CD4-positive, alpha-beta T cell treated with Interleukin-15 for 4 hours (primary cell): ENCODE measurements around the gene H6PD.

Experiments used
- DNase-seq: peaks from one replicate; pipeline ENCODE4 v3.0.0-alpha.2; 2020; ENCODE audit warnings: low spot score

Gene H6PD

DNA sequence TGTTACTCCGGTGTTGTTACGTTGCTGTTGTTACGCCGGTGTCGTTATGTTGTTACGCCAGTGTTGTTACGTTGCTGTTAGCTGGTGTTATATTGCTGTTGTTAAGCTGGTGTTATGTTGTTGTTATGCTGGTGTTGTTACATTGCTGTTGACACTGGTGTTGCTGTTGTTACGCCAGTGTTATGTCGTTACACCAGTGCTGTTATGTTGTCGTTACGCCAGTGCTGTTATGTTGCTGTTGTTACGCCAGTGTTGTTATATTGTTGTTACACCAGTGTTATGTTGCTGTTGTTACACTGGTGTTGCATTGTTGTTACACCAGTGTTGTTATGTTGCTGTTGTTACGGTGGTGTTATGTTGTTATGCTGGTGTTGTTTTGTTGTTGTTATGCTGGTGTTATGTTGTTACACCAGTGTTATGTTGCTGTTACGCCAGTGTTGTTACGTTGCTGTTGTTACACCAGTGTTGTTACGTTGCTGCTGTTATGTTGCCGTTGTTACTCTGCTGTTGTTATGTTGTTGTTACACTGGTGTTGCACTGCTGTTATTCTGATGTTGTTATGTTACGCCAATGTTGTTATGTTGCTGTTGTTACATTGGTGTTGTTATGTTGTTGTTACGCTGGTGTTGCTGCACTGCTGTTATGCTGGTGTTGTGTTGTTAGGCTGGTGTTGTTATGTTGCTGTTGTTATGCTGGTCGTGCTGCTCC is 25.6 kb downstream of the H6PD start:
- DNase-seq: no peak

DNA sequence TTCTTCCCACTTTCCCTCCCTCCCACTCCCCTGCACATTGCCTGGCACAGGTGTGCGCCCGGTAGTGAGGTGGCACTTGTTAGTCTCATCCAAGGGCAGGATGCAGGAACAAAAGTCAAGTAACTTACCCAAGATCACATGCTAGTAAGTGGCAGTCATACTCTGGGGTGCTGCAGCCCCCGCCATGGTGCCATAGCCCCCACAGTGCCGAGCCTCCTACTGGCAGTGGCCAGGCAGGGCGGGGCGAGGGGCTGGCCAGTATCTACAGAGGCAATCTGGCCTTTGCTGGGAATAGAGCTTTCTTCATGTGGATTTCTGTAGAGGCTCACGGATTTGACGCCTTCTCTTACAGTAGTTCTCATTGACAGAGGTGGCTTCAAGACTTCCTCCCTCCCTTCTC is 26.9 kb downstream of the H6PD start:
- no peak for DNase-seq

DNA sequence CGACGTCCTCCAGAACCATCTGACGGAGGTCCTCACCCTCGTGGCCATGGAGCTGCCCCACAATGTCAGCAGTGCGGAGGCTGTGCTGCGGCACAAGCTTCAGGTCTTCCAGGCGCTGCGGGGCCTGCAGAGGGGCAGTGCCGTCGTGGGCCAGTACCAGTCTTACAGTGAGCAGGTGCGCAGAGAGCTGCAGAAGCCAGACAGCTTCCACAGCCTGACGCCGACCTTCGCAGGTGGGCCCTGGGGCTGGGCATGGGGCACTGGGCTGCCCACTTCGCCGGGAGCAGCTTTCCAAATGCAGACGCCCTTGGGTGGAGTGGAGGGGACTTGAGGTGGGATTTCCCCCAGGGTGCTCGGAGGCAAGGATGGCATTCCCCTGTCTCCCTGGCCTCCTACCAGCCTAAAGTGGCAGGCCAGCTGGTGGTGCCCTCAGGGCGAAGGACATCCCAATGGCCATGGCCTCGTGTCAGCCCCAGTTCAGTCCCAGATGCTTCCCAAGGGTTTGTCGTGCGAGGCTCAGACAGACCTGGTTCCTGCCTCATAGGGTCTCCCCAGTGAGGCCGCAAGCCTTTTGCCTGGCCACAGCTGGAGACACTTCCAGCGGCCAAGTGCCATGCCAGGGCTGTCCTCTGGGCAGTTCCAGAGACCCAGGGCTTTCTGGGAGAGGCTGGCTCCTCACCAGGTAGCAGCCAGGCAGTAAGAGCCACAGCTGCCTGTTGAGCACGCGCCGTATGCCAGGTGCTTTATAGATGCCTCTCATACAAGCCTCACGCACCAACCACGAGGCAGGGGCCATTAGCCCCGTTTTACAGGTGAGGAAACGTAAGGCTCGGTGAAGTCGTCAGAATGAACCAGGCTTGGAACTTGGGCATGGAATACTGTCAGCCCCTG is 27.8 kb downstream of the H6PD start:
- no peak for DNase-seq

DNA sequence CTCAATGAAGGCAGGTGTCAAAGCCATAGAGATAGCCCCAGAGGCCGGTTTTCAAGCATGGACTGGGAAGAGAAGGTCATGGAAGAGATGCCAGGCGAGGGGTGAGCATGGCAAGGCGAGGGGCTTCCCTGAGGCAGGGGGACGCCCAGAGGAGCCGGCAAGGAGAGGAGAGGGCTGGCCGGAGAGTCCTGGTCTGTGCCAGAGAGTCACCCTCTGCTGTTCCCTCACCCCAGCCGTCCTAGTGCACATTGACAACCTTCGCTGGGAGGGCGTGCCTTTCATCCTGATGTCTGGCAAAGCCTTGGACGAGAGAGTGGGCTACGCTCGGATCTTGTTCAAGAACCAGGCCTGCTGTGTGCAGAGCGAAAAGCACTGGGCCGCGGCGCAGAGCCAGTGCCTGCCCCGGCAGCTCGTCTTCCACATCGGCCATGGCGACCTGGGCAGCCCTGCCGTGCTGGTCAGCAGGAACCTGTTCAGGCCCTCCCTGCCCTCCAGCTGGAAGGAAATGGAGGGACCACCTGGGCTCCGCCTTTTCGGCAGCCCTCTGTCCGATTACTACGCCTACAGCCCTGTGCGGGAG is 28.8 kb downstream of the H6PD start:
- no peak for DNase-seq

DNA sequence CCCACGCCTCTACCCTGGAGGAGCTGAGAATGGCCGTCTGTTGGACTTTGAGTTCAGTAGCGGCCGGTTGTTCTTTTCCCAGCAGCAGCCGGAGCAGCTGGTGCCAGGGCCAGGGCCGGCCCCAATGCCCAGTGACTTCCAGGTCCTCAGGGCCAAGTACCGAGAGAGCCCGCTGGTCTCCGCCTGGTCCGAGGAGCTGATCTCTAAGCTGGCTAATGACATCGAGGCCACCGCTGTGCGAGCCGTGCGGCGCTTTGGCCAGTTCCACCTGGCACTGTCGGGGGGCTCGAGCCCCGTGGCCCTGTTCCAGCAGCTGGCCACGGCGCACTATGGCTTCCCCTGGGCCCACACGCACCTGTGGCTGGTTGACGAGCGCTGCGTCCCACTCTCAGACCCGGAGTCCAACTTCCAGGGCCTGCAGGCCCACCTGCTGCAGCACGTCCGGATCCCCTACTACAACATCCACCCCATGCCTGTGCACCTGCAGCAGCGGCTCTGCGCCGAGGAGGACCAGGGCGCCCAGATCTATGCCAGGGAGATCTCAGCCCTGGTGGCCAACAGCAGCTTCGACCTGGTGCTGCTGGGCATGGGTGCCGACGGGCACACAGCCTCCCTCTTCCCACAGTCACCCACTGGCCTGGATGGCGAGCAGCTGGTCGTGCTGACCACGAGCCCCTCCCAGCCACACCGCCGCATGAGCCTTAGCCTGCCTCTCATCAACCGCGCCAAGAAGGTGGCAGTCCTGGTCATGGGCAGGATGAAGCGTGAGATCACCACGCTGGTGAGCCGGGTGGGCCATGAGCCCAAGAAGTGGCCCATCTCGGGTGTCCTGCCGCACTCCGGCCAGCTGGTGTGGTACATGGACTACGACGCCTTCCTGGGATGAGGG is 29.7 kb downstream of the H6PD start:
- DNase-seq: no peak

DNA sequence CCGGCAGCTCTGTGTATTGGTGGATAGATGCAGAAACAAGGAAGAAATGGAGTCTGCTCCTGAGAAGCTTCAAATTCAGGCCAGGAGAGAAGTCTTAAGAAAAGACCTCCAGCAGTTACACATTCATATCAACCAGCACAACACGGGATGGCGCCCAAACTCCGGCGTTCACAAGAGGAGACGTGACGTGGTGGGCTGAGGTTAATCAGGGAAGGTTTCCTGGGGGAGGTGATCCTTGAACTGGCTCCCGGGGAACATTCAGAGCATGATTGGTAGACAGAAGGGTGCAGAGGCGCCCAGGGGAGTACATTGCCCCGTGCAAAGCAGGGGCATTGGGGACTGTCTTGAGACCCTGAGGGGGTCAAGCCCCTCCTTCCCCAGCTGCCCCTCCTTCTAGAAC is 30.5 kb downstream of the H6PD start:
- DNase-seq: no peak

DNA sequence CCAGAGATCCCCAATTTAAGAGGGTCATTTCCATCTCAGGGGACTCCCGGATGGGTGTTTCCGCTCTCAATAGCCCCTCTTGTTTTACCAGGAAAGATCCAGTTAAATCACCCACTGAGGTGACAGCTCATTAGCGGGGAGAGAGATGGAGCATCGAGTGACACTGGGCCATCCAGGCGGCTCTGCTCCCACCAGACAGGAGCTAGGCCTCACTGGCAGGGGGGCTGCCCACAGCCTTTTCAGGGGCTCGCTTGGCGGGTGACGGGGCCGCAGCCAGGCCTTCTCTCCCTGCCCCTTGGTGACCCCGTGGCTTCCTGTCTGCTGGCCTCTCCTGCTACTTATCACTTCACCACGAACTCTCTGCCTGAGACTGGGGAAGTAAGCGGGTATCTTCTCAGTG is 31.4 kb downstream of the H6PD start:
- DNase-seq: no peak

DNA sequence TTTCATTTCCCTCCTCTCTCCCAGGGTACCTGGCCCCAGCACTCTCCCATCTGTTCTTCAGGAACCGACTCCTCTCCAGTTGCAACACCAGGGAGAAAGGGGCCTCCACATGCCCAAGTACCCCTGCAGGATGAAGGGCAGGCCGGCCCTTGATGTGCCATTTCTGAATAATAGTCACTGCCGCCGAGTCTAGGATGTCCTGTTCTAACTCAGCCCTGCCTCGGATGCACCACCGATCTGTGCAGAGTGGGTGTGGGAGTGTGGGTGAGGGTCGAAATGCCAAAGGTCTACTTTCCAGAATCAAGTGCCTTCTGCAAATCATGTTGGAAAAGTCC is 32.7 kb downstream of the H6PD start:
- no peak for DNase-seq

DNA sequence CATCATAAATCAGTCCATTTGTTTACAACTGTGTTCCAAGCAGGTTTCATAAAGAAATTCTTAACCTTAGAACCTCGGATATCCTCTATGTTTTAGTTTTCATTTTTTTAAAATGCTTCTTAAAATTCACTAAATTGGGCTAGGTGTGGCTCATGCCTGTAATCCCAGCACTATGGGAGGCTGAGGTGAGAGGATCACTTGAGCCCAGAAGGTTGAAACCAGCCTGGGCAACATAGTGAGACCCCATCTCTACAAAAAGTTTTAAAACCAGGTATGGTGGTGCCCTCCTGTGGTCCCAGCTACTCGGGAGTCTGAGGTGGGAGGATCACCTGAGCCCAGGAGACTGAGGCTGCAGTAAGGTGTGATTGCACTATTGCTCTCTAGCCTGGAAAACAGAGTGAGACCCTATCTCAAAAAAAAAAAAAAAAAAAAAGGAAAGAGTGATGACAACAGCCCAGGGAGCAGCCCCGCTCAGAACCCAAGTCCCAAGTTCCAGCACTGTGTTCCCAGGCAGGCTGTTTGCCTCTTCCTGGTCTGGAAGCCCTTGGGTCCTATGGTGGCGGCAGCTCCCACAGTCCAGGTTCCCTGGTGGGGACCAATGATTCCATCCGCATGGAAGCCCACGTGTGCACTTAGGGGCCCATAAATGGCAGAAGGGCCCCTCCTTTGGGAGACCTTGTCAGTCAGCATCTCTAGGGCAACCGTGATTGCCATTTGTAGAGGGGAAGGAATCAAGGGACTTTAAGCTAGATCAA is 33.4 kb downstream of the H6PD start:
- no peak for DNase-seq

DNA sequence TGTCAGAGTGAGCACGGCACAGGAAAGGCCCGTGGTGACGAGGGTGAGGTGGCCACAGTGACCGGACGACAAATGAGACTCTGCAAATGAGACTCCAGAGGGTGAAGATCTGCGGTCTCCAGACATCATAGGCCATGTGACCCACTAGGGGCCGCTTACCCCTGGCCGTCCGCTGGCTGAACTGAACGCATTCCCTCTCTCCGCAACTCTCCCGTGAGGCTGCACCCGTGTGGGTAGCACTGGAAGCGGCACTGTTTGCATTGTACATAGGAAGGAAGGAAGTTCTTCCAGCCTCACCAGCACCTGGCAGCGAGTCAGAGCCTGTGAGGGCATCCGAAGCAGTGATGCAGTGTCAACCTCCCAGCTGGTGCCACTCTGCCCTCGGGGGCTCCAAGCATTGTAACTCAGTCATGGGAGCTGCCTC is 34.5 kb downstream of the H6PD start:
- DNase-seq: no peak

DNA sequence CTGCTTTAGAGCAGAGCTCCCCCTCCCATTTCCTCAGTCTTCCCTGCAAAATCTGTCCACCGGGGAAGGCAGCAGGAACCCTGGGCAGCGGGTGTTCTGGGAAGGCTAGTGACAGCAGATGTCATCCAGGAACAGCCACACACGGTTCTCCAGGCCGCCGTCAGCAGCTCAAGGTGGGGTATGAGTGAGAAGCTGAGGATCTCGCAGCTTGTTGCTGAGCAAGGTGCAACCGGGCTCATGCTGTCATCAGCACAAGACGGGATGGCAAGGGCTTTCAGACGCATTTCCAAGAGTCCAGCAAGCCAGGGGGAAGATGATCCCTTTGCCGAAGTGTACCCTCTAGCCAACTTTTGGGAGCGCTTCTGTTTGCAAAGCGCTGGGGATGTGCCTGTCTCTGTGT is 35.1 kb downstream of the H6PD start:
- DNase-seq: no peak

DNA sequence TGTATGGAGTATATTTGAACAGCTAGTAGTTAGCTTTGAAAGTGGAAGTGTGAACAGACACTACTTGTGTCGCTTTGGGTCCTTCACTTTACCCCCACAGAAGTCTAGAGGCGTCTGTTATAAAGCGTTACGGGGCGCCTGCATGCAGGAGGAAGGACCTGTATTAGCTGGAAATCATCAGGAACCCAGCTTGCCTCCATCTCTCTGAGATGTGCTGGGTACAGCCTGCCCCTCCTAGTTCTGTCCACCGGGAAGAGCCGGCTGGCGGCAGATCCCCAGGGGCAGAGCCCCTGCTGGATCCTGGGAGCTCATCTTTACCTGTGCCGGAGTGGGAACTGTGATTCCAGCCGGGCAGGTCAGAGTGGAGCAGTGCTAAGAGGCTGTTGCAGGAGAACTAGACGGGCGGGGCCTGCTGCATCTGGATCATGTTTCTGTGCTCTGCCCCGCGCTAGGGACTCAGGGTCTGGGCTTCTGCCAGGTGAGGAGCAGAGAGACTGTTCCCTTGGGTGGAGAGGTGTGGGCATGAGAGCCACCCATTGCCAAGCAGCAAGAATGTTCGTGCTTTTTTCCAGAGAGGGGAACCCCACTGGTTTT is 35.8 kb downstream of the H6PD start:
- no peak for DNase-seq

DNA sequence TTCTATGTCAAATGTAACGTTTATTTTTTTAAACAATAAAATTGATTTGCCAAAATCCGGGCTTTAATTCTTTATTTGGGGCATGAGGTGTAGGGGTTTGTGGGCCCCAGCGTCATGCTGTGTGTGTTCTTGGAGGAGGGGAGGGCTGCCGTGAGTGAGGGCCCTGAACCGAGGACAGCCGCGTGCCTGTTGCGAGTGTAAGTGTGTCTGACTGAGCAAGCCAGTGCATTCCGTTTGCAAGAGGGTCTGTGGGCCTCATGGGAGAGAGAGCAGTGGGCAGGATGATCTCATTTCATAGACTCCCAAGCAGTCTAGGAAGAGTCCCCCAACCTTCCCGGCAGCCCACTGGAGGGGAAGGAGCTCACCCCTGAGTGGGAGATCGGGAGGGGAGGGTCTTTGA is 36.7 kb downstream of the H6PD start:
- DNase-seq: no peak

DNA sequence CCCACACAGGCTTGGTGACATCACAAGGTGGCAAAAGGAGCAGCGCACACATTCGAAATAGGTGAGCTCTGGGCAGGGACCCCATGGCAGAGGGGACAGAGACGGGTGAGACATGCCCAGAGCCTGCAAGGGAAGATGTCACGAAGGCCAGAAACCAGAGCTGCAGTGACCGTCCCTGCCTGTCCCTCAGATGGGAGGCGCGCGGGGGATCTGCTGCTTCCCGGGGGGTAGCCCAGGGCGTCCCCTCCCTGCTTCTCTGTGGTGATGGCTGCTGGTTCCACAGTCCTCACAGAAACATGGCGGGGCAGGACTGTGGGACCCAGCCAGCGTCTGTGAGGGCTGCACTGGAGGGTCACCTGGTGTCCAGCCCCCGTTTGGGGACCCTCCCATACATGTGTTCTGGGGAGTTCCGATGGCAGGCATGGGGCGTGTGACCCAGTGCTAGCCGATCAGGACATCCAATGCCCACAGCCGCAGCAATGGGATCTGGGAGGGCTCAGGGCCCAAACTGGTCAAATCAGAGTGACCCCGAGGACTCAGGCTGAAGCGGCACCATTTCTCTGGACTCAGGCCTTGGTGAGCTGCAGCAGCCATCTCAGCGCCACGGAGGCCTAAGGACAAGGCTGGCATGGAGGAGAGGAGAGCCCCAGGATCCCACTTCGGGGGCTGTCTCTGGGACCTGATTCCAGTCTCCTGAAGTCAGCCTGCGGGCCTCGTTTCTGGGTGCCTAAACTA is 37.5 kb downstream of the H6PD start:
- DNase-seq: no peak

DNA sequence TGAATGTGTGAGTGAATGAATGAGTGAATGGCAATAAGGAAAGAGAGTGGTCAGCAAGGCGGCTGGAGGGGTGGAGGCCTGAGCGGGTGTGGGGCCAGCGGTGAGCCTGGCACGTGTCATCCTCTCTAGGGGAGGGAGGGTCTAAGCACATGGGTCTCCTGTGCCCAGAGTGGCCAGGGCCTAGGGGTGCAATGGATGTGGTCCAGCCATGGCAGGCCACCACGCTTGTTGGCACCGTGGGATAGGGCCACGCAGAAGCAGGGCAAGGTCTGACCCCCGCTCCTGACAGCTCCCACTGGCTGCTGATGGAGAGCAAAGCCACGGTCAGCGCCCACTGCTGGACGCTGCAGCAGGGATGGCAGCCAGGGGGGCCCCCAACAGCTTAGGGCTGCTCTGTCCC is 38.6 kb downstream of the H6PD start:
- no peak for DNase-seq

DNA sequence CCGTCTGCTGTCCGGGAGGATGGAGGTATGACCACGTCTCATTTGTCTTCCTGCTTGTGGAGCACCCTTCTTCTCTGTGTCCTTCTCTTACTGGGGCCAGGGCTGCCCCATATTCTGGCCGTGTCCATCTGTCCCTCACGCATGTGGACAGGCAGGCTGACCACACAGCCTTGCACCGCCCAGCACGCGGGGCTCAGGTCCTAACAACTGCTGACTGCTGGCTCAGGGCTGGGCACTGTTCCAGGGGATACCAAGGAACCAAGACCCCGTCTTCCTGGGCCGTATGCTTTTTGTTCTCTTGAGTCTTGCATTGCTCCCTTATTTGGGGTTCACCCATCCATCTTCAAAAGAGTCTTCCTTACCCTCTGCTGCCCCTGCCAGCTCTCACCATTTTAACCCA is 40.6 kb downstream of the H6PD start:
- no peak for DNase-seq

DNA sequence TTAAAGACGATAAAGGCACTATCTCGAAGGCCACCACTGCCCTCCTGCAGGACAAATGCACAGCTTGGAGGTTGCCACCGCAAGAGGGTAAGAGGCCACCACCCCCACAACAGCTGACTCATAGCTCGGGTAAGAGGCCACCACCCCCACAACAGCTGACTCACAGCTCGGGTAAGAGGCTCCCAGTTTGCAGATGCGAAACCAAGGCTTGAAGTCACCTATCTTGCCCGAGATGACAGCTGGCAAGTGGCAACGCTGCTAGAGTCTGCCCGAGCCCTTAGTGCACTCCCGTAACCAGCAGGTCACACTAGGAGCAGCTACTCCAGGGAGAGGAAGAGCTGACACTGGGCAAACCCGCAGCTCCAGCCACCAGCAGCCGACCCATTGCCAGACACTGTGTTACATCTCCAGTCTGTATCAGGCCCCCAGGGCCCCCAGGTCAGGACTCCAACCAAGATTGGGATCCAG is 41.0 kb downstream of the H6PD start:
- peak; percentile 67 for DNase-seq

DNA sequence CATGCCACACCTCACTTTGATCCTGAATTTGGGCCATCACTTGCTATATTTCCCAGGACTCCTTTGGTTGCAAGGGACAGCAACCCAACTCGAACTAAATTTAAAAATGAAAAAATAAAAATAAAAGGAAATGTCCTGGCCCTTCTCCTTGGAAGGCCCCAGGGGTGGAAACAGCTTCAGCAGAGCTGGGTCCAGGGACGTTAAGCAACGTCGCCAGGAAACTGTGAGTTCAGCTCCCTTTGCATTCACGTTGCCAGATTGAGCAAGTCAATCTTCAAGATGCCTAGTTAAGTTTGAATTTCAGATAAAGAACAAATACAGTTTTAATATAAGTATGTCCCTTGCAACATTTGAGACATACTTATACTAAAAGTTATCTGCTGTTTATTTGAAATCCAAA is 43.5 kb downstream of the H6PD start:
- no peak for DNase-seq

DNA sequence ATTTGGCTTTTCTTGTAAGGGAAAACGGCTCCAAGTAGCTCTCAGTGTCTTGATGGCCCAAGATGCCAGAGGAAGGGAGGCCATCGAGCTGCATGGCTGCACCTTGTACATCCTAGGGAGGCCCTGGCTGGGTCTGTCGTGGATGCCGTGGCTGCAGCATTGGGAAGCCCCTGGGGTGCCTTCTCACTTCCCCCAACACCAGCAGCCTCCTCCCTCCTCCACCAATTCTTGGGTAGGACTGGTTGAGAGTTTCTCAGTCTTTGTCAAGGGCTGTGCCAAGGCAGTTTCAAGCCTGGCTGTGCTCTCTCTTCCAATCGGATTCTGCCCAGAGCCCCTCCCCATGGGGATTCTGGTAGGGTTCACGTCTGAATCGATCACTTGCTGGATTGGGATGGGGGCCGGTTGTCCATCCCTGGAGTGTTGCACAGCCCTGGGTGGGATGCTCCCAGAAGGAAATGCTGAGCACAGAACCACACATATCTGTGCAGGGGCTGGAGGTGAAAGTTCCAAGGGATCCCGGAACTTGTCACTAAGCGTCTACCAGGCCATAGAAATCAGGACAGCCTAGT is 44.1 kb downstream of the H6PD start:
- no peak for DNase-seq
